GM12878 (cell line): Measurements from ENCODE around the gene STRBP.

Source experiments
- BHLHE40 ChIP-seq, 2 experiments: fragments of 450-650 bp in 1 of 2; IDR thresholded peaks; 2 replicates each; pipeline ENCODE4 v1.6.1; 2011 to 2017; ENCODE audit warnings: low read depth in 2 of 2, borderline replicate concordance in 1 of 2, improper control_type of control experiment in 1 of 2, low read length in 1 of 2, mild to moderate bottlenecking in 1 of 2
- GABPA ChIP-seq: IDR thresholded peaks from 2 replicates; pipeline ENCODE4 v1.6.1; 2014; ENCODE audit warnings: antibody characterized with exemption, low read depth, mild to moderate bottlenecking, inconsistent platforms
- HDGF ChIP-seq: fragments of 450-650 bp; IDR thresholded peaks from 2 replicates; pipeline ENCODE4 v1.6.1; 2016; ENCODE audit warnings: antibody characterized with exemption
- IKZF2 ChIP-seq, 2 experiments: fragments of 450-650 bp; IDR thresholded peaks; 2 replicates each; pipeline ENCODE4 v1.6.1; 2017; ENCODE audit warnings: mild to moderate bottlenecking in 2 of 2, moderate library complexity in 2 of 2
- JUND ChIP-seq: IDR thresholded peaks from 2 replicates; pipeline ENCODE4 v1.6.1; 2012; ENCODE audit warnings: low read depth, mild to moderate bottlenecking, low read length, improper control_type of control experiment, moderate library complexity
- POLR2A ChIP-seq: IDR thresholded peaks from 2 replicates; pipeline ENCODE4 v1.6.1; 2011; ENCODE audit warnings: low read depth, mild to moderate bottlenecking, low read length
- TF ChIP-seq, protein P1 (sequence below): fragments of 450-650 bp; IDR thresholded peaks from 2 replicates; pipeline ENCODE4 v1.6.1; 2017; ENCODE audit warnings: mild to moderate bottlenecking
- TF ChIP-seq, protein P2 (sequence below), 3 experiments: IDR thresholded peaks in 2 of 3; conservative IDR thresholded peaks in 1 of 3; 2 replicates each; pipeline ENCODE4 v1.5.1; 2011; ENCODE audit warnings: low read depth in 3 of 3, low read length in 3 of 3, mild to moderate bottlenecking in 3 of 3, control low read depth in 2 of 3, moderate library complexity in 2 of 3, inconsistent platforms in 1 of 3, mixed read lengths in 1 of 3; ENCODE audit not compliant: control insufficient read depth in 2 of 3, insufficient read depth in 1 of 3; ENCODE audit errors: extremely low read depth in 1 of 3

DNA sequence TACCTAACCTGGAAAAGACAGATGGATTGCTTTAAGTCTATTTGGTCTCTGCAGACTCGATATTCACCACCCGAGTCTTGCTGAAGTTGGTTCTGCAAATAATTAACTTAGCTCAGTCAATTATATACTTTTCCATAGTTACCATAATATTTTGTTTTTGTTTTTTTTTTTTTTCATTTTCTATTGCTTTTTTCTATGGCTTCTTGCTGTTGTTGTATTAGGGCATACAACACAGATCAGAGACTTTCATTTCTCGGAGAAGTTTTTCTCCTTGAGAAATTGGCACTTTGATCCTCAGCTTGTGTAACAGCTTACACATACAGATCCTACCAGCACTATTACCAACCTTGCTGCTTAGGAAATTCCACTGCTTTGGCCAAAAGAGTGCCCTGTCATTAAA is 146.9 kb downstream of the STRBP start:
- TF ChIP-seq, protein P1, sequence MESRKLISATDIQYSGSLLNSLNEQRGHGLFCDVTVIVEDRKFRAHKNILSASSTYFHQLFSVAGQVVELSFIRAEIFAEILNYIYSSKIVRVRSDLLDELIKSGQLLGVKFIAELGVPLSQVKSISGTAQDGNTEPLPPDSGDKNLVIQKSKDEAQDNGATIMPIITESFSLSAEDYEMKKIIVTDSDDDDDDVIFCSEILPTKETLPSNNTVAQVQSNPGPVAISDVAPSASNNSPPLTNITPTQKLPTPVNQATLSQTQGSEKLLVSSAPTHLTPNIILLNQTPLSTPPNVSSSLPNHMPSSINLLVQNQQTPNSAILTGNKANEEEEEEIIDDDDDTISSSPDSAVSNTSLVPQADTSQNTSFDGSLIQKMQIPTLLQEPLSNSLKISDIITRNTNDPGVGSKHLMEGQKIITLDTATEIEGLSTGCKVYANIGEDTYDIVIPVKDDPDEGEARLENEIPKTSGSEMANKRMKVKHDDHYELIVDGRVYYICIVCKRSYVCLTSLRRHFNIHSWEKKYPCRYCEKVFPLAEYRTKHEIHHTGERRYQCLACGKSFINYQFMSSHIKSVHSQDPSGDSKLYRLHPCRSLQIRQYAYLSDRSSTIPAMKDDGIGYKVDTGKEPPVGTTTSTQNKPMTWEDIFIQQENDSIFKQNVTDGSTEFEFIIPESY, result no peak
- TF ChIP-seq BHLHE40 (IDR thresholded peaks at IDR 0.05; ENCODE audit: borderline replicate concordance in 1 of 2, low read depth in 2 of 2, low read length in 1 of 2), result no peak
- TF ChIP-seq, protein P2, sequence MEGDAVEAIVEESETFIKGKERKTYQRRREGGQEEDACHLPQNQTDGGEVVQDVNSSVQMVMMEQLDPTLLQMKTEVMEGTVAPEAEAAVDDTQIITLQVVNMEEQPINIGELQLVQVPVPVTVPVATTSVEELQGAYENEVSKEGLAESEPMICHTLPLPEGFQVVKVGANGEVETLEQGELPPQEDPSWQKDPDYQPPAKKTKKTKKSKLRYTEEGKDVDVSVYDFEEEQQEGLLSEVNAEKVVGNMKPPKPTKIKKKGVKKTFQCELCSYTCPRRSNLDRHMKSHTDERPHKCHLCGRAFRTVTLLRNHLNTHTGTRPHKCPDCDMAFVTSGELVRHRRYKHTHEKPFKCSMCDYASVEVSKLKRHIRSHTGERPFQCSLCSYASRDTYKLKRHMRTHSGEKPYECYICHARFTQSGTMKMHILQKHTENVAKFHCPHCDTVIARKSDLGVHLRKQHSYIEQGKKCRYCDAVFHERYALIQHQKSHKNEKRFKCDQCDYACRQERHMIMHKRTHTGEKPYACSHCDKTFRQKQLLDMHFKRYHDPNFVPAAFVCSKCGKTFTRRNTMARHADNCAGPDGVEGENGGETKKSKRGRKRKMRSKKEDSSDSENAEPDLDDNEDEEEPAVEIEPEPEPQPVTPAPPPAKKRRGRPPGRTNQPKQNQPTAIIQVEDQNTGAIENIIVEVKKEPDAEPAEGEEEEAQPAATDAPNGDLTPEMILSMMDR (IDR thresholded peaks at IDR 0.05 in 2 of 3, conservative IDR thresholded peaks at IDR 0.05 in 1 of 3; ENCODE audit: control insufficient read depth in 2 of 3, extremely low read depth in 1 of 3, insufficient read depth in 1 of 3, low read depth in 3 of 3, low read length in 3 of 3), result no peak
- TF ChIP-seq GABPA, result no peak
- TF ChIP-seq POLR2A, result no peak
- TF ChIP-seq HDGF, result no peak
- TF ChIP-seq IKZF2 (IDR thresholded peaks at IDR 0.05), result no peak
- no peak for TF ChIP-seq JUND
